Endothelial cell of umbilical vein (primary cell): ENCODE data around the gene CNTROB. TPM values are rescaled to one million over a fixed set of nuclear protein-coding genes. Genes with fewer than 3 reads are reported as not detected.
A peak's percentile ranks its signal among the peaks of the same experiment; 100 is the strongest.

Experiments
- BruUV-seq: library from RNA; stranded (reverse); fragments of 400-500 nt; replicated peaks from 2 replicates; lab custom pipeline; 2021; lab: Mats Ljungman, UMichigan
- CTCF ChIA-PET: fragments of 300-600, 350-600 bp; sonication (Branson Sonifier 250); formaldehyde crosslinking; loops from one replicate; lab custom pipeline; 2021; ENCODE audit warnings: antibody characterized with exemption, inconsistent platforms; lab: Charles Lee
- POLR2A ChIA-PET: fragments of 300-600, 350-600 bp; sonication (Branson Sonifier 250); formaldehyde crosslinking; loops from one replicate; lab custom pipeline; 2021; ENCODE audit warnings: antibody characterized with exemption, inconsistent platforms; lab: Charles Lee
- DNase-seq: peaks from one replicate; pipeline ENCODE4 v3.0.0-alpha.2; 2011; ENCODE audit warnings: low read depth, low spot score
- FAIRE-seq: peaks from 2 replicates; lab custom pipeline; 2011; peaks lifted over from hg19 to GRCh38; lab: Jason Lieb, UNC
- H2AFZ ChIP-seq: 2 replicates; pipeline ENCODE4 v1.6.0; 2012; ENCODE audit warnings: low read depth, low read length, control low read depth, inconsistent platforms
- H3K27ac ChIP-seq: 2 replicates; pipeline ENCODE4 v1.5.1; 2011; ENCODE audit warnings: low read depth, mild to moderate bottlenecking, control low read depth, low read length, moderate library complexity; ENCODE audit not compliant: insufficient read depth
- H3K27me3 ChIP-seq, 2 experiments: 2 replicates each; pipeline versions ENCODE4 v1.6.0 to v1.6.1; 2011; ENCODE audit warnings: low read length in 2 of 2, mixed read lengths in 1 of 2; ENCODE audit not compliant: control insufficient read depth in 2 of 2, insufficient read depth in 2 of 2
- H3K36me3 ChIP-seq, 2 experiments: 2 replicates in 1 of 2; 3 replicates in 1 of 2; pipeline ENCODE4 v1.5.1; 2011; ENCODE audit warnings: low read length in 2 of 2, mild to moderate bottlenecking in 1 of 2, moderate library complexity in 1 of 2; ENCODE audit not compliant: control insufficient read depth in 2 of 2, insufficient read depth in 2 of 2; ENCODE audit errors: extremely low read depth in 1 of 2
- H3K4me1 ChIP-seq: 3 replicates; pipeline ENCODE4 v1.5.1; 2011; ENCODE audit warnings: mild to moderate bottlenecking, low read length; ENCODE audit not compliant: control insufficient read depth, insufficient read depth; ENCODE audit errors: extremely low read depth
- H3K4me2 ChIP-seq: 2 replicates; pipeline ENCODE4 v1.6.1; 2011; ENCODE audit warnings: low read length, control low read depth, mixed read lengths; ENCODE audit not compliant: insufficient read depth
- H3K4me3 ChIP-seq, 3 experiments: fragments of 200-600 bp in 1 of 3; sonication (generic), shearing (Covaris generic) in 1 of 3; replicated peaks in 1 of 3; 2 replicates each; pipeline ENCODE4 v1.5.1; 2011 to 2016; ENCODE audit warnings: control low read depth in 3 of 3, low read length in 3 of 3, mild to moderate bottlenecking in 2 of 3, inconsistent platforms in 1 of 3, low read depth in 1 of 3, moderate library complexity in 1 of 3; ENCODE audit not compliant: insufficient read depth in 1 of 3
- H3K79me2 ChIP-seq: 2 replicates; pipeline ENCODE4 v1.6.0; 2012; ENCODE audit warnings: low read length, inconsistent platforms; ENCODE audit not compliant: control insufficient read depth, insufficient read depth
- H3K9ac ChIP-seq: replicated peaks from 2 replicates; pipeline ENCODE3; 2011; ENCODE audit warnings: low read length, control low read depth; ENCODE audit not compliant: insufficient read depth; ENCODE audit errors: extremely low read depth
- H3K9me1 ChIP-seq: replicated peaks from 3 replicates; pipeline ENCODE4 v1.6.0; 2011; ENCODE audit warnings: mild to moderate bottlenecking, low read length; ENCODE audit not compliant: control insufficient read depth, insufficient read depth; ENCODE audit errors: extremely low read depth
- H3K9me3 ChIP-seq: replicated peaks from 2 replicates; pipeline ENCODE4 v1.5.1; 2012; ENCODE audit warnings: low read length, inconsistent platforms; ENCODE audit not compliant: control insufficient read depth, insufficient read depth
- H4K20me1 ChIP-seq: replicated peaks from 2 replicates; pipeline ENCODE3; 2011; ENCODE audit warnings: mild to moderate bottlenecking, low read length; ENCODE audit not compliant: control insufficient read depth, insufficient read depth; ENCODE audit errors: extremely low read depth
- EZH2 ChIP-seq: IDR thresholded peaks from 2 replicates; pipeline ENCODE4 v1.6.1; 2012; ENCODE audit warnings: borderline replicate concordance, low read depth, mild to moderate bottlenecking, moderate library complexity, low read length, inconsistent platforms; ENCODE audit not compliant: severe bottlenecking
- FOS ChIP-seq: IDR thresholded peaks from 2 replicates; pipeline ENCODE4 v1.6.1; 2011; ENCODE audit warnings: mild to moderate bottlenecking, low read length, moderate library complexity, borderline replicate concordance; ENCODE audit not compliant: insufficient read depth
- GATA2 ChIP-seq: IDR thresholded peaks from 2 replicates; pipeline ENCODE4 v1.7.0; 2011; ENCODE audit warnings: low read depth, mild to moderate bottlenecking, moderate library complexity, mixed read lengths, low read length; ENCODE audit not compliant: insufficient read length, insufficient read depth
- JUN ChIP-seq: IDR thresholded peaks from 2 replicates; pipeline ENCODE4 v1.6.1; 2011; ENCODE audit warnings: borderline replicate concordance, low read depth; ENCODE audit not compliant: insufficient read length, insufficient read depth
- POLR2A ChIP-seq: IDR thresholded peaks from 2 replicates; pipeline ENCODE4 v1.6.1; 2012; ENCODE audit warnings: low read depth, mild to moderate bottlenecking, control low read depth, low read length
- POLR2AphosphoS5 ChIP-seq: IDR thresholded peaks from 2 replicates; pipeline ENCODE4 v1.6.1; 2012; ENCODE audit warnings: low read depth, mild to moderate bottlenecking, control low read depth, low read length, moderate library complexity; ENCODE audit not compliant: insufficient read depth
- dilution Hi-C: fragments of 300-500 bp; cut with MboI; formaldehyde crosslinking; loops from one replicate; pipeline ENCODE4 v1.15.0; 2019; ENCODE audit warnings: low sequenced_read_pairs; ENCODE audit not compliant: extremely low pct_ligation_motif_present
- intact Hi-C: fragments of 100-400 bp; cut with micrococcal nuclease; formaldehyde crosslinking; loops from one replicate; pipeline ENCODE4 v1.10.0; 2022
- polyA plus RNA-seq, 4 experiments: library from polyadenylated mRNA; depleted of rRNA in 3 of 4; stranded (reverse) in 3 of 4; unstranded in 1 of 4; fragments of >200 nt; gene quantifications; 2 replicates each; pipeline versions ENCODE4 v1.2.1 to v1.2.3, GENCODE V29; 2011 to 2012; ENCODE audit warnings: missing spikeins in 1 of 4
- total RNA-seq: library from RNA; stranded (reverse); gene quantifications from 2 replicates; pipeline ENCODE4 v1.2.3, GENCODE V29; 2021
- TF ChIP-seq, protein P1 (sequence below): IDR thresholded peaks from 2 replicates; pipeline ENCODE4 v1.6.1; 2011; ENCODE audit not compliant: insufficient read depth, insufficient read length
- TF ChIP-seq, protein P2 (sequence below), 2 donors: IDR thresholded peaks; 1 replicate in 1 of 2; 2 replicates in 1 of 2; pipeline ENCODE4 v1.5.1; 2011; ENCODE audit warnings: low read length in 2 of 2, mild to moderate bottlenecking in 2 of 2, moderate library complexity in 2 of 2, control low read depth in 1 of 2, inconsistent platforms in 1 of 2, low read depth in 1 of 2; ENCODE audit not compliant: insufficient read depth in 1 of 2; ENCODE audit errors: extremely low read depth in 1 of 2

The CNTROB gene
- total and polyA plus RNA-seq, 2 donors (not counting 3 experiments of a cell fraction or from before 2014, with no cell fraction given) = 24.9 to 47.2 TPM

GRCh38 chr17:7932949-7933348 is 943 bp downstream of the CNTROB start:
- H3K4me1 ChIP-seq = peaks cover 23% of the 10 kb centered on the region
- peak; percentile 52 for DNase-seq
- FAIRE-seq = peak; percentile 78

More at GRCh38 chr17:7932949-7933348, 943 bp downstream of the CNTROB start:
- CTCF ChIA-PET = interaction anchor here (0.9 to 4.2 kb wide), 17 partner anchors 17 to 189 kb away, joined by 3 to 42 read pairs (median 7); partner anchors contain the start of genes NAA38 and RNF227
- dilution Hi-C loops (no loop called here), intact Hi-C loops (loop anchor here (1.0 kb wide), 2 partner anchors 46 to 76 kb away; partner anchors contain the start of gene NAA38)
- Histone ChIP-seq H4K20me1 (no peaks in the 10 kb centered on the region), H2AFZ (peak overlapping the region; percentile 91), H3K9me3 (no peaks in the 10 kb centered on the region), H3K4me3 (peak overlapping the region; percentile 74 to 98 (median 96)), H3K27ac (peak overlapping the region; percentile 66), H3K9me1 (no peaks in the 10 kb centered on the region), H3K36me3 (peaks cover 2 to 6% of the 10 kb centered on the region in 2 experiments), H3K9ac (peak overlapping the region; percentile 87), H3K27me3 (no peaks in the 10 kb centered on the region), H3K79me2 (peaks cover 34% of the 10 kb centered on the region), H3K4me2 (peak overlapping the region; percentile 99)
- POLR2A ChIA-PET = no interaction called here
- no TSS peak for BruUV-seq
- TF ChIP-seq, protein P1, sequence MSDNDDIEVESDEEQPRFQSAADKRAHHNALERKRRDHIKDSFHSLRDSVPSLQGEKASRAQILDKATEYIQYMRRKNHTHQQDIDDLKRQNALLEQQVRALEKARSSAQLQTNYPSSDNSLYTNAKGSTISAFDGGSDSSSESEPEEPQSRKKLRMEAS = no peak
- TF ChIP-seq FOS = no peak
- no peak for TF ChIP-seq EZH2
- TF ChIP-seq POLR2AphosphoS5 = no peak
- no peak for TF ChIP-seq GATA2
- no peak for TF ChIP-seq JUN
- no peak for TF ChIP-seq POLR2A
- TF ChIP-seq, protein P2, sequence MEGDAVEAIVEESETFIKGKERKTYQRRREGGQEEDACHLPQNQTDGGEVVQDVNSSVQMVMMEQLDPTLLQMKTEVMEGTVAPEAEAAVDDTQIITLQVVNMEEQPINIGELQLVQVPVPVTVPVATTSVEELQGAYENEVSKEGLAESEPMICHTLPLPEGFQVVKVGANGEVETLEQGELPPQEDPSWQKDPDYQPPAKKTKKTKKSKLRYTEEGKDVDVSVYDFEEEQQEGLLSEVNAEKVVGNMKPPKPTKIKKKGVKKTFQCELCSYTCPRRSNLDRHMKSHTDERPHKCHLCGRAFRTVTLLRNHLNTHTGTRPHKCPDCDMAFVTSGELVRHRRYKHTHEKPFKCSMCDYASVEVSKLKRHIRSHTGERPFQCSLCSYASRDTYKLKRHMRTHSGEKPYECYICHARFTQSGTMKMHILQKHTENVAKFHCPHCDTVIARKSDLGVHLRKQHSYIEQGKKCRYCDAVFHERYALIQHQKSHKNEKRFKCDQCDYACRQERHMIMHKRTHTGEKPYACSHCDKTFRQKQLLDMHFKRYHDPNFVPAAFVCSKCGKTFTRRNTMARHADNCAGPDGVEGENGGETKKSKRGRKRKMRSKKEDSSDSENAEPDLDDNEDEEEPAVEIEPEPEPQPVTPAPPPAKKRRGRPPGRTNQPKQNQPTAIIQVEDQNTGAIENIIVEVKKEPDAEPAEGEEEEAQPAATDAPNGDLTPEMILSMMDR (IDR thresholded peaks at IDR 0.05; ENCODE audit: extremely low read depth in 1 of 2, insufficient read depth in 1 of 2, low read depth in 1 of 2, low read length in 2 of 2) = peak in 1 of 2 donors; percentile 29
